ENCODE results near the gene ETV3L. TPM values are rescaled to one million over a fixed set of nuclear protein-coding genes. Genes with fewer than 3 reads are reported as not detected.

The ETV3L gene
- total and polyA plus RNA-seq, 2 experiments from 2014 or later = not detected

DNA sequence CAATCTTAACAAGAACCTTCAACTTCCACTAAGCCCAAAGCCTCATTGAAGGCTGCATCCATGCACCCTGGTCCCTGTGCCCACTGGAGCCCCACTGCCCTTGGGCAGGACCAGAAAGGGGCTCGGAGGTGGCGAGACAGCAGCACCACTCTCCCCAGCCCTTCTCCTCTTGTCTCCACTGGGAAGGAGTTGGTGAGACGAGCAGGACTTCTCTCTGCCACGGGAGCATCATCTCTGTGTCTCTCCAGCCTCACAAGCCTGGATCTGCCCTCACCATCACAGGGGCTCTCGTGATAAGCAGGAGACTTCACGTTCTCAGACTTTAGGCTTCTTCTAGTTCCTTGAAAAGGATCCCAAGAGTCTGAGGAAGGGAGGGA is 7.2 kb upstream of the ETV3L start:
- H4K20me1 ChIP-seq (replicated peaks; ENCODE audit: insufficient read depth) = no peaks in the 10 kb centered on the region
- no peak overlapping the region for H3K4me2 ChIP-seq
- H3K36me3 Mint-ChIP-seq (ENCODE audit: low read depth) = no peaks in the 10 kb centered on the region; the same call in 2 of the 3 replicates
- no peaks in the 10 kb centered on the region for H3K36me3 ChIP-seq (ENCODE audit: insufficient read depth)
- no peaks in the 10 kb centered on the region for H3K79me2 ChIP-seq (replicated peaks; ENCODE audit: insufficient read depth)
- TF ChIP-seq, protein P1, sequence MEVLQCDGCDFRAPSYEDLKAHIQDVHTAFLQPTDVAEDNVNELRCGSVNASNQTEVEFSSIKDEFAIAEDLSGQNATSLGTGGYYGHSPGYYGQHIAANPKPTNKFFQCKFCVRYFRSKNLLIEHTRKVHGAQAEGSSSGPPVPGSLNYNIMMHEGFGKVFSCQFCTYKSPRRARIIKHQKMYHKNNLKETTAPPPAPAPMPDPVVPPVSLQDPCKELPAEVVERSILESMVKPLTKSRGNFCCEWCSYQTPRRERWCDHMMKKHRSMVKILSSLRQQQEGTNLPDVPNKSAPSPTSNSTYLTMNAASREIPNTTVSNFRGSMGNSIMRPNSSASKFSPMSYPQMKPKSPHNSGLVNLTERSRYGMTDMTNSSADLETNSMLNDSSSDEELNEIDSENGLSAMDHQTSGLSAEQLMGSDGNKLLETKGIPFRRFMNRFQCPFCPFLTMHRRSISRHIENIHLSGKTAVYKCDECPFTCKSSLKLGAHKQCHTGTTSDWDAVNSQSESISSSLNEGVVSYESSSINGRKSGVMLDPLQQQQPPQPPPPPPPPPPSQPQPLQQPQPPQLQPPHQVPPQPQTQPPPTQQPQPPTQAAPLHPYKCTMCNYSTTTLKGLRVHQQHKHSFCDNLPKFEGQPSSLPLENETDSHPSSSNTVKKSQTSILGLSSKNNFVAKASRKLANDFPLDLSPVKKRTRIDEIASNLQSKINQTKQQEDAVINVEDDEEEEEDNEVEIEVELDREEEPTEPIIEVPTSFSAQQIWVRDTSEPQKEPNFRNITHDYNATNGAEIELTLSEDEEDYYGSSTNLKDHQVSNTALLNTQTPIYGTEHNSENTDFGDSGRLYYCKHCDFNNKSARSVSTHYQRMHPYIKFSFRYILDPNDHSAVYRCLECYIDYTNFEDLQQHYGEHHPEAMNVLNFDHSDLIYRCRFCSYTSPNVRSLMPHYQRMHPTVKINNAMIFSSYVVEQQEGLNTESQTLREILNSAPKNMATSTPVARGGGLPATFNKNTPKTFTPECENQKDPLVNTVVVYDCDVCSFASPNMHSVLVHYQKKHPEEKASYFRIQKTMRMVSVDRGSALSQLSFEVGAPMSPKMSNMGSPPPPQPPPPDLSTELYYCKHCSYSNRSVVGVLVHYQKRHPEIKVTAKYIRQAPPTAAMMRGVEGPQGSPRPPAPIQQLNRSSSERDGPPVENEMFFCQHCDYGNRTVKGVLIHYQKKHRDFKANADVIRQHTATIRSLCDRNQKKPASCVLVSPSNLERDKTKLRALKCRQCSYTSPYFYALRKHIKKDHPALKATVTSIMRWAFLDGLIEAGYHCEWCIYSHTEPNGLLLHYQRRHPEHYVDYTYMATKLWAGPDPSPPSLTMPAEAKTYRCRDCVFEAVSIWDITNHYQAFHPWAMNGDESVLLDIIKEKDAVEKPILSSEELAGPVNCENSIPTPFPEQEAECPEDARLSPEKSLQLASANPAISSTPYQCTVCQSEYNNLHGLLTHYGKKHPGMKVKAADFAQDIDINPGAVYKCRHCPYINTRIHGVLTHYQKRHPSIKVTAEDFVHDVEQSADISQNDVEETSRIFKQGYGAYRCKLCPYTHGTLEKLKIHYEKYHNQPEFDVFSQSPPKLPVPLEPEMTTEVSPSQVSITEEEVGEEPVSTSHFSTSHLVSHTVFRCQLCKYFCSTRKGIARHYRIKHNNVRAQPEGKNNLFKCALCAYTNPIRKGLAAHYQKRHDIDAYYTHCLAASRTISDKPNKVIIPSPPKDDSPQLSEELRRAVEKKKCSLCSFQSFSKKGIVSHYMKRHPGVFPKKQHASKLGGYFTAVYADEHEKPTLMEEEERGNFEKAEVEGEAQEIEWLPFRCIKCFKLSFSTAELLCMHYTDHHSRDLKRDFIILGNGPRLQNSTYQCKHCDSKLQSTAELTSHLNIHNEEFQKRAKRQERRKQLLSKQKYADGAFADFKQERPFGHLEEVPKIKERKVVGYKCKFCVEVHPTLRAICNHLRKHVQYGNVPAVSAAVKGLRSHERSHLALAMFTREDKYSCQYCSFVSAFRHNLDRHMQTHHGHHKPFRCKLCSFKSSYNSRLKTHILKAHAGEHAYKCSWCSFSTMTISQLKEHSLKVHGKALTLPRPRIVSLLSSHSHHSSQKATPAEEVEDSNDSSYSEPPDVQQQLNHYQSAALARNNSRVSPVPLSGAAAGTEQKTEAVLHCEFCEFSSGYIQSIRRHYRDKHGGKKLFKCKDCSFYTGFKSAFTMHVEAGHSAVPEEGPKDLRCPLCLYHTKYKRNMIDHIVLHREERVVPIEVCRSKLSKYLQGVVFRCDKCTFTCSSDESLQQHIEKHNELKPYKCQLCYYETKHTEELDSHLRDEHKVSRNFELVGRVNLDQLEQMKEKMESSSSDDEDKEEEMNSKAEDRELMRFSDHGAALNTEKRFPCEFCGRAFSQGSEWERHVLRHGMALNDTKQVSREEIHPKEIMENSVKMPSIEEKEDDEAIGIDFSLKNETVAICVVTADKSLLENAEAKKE (CRISPR knock-in tag; IDR thresholded peaks at IDR 0.05) = no peak
- no peak for TF ChIP-seq EZH2phosphoT487 (IDR thresholded peaks at IDR 0.05; ENCODE audit: unreplicated experiment)
- no peak for TF ChIP-seq ETS1 (IDR thresholded peaks at IDR 0.05)
- peaks cover 17% of the 10 kb centered on the region for H3K4me1 ChIP-seq (ENCODE audit: insufficient read depth)
- H3K27ac ChIP-seq (ENCODE audit: low read depth) = no peak overlapping the region
- H2AFZ ChIP-seq = no peak overlapping the region
- H3K4me1 Mint-ChIP-seq = peaks cover 32% of the 10 kb centered on the region
- H3K4me3 Mint-ChIP-seq = no peak overlapping the region
- no peak overlapping the region for H3K27ac Mint-ChIP-seq
- peaks cover 16% of the 10 kb centered on the region for H3K27me3 Mint-ChIP-seq (ENCODE audit: insufficient read depth, low read depth, poor library complexity)
- H3K9me3 Mint-ChIP-seq = no peaks in the 10 kb centered on the region; the same call in 2 of the 3 replicates
- ATAC-seq (no peak), DNase-seq (ENCODE audit: low spot score) (no peak)
- no peaks in the 10 kb centered on the region for H3F3A ChIP-seq (replicated peaks; ENCODE audit: low read depth)
- H3K4me3 ChIP-seq = no peak overlapping the region
- H3K27me3 ChIP-seq (ENCODE audit: insufficient read depth) = peaks cover 12% of the 10 kb centered on the region; the same call in 1 of the 2 replicates
- H3K9me2 ChIP-seq (ENCODE audit: insufficient read depth) = no peaks in the 10 kb centered on the region
